ENCODE measurements around the gene HNRNPC. TPM values are rescaled to one million over a fixed set of nuclear protein-coding genes. Genes with fewer than 3 reads are reported as not detected.

HNRNPC gene
- 100 to 1,000 TPM; 298 to 466 (median 406) TPM for total RNA-seq

- TF ChIP-seq CTCF (IDR thresholded peaks at IDR 0.05; ENCODE audit: low read depth) = no peak
Measured at GRCh38 chr14:21269252-21270046, at the start of gene HNRNPC. HNRNPC (minus strand) TSS chr14:21269442; CDS start chr14:21234193, 35,249 bp downstream.

- TF ChIP-seq CTCF (IDR thresholded peaks at IDR 0.05; ENCODE audit: low read depth) = no peak
Measured at GRCh38 chr14:21317398-21317797, 48.2 kb upstream of the HNRNPC start.

- no peak for TF ChIP-seq CTCF (IDR thresholded peaks at IDR 0.05; ENCODE audit: low read depth)
Measured at GRCh38 chr14:21313512-21313911, 44.3 kb upstream of the HNRNPC start.

- TF ChIP-seq CTCF (IDR thresholded peaks at IDR 0.05; ENCODE audit: low read depth) = no peak
Measured at GRCh38 chr14:21311614-21312013, 42.4 kb upstream of the HNRNPC start.

- no peak for TF ChIP-seq CTCF (IDR thresholded peaks at IDR 0.05; ENCODE audit: low read depth)
Measured at GRCh38 chr14:21309956-21310355, 40.7 kb upstream of the HNRNPC start.

- no peak for TF ChIP-seq CTCF (IDR thresholded peaks at IDR 0.05; ENCODE audit: low read depth)
Measured at GRCh38 chr14:21309238-21309636, 40.0 kb upstream of the HNRNPC start.

GRCh38 chr14:21308479-21309237, 39.4 kb upstream of the HNRNPC start:
- TF ChIP-seq CTCF (IDR thresholded peaks at IDR 0.05; ENCODE audit: low read depth) = no peak

Measured in subcutaneous adipose tissue (tissue), 4 donors.